Fibroblast of pulmonary artery (primary cell): Measurements from ENCODE around the gene IGFBP1.

Source experiments
- DNase-seq: peaks from one replicate; pipeline ENCODE4 v3.0.0-alpha.2; 2010; ENCODE audit warnings: low read depth
- H3K4me3 ChIP-seq: replicated peaks from 2 replicates; pipeline ENCODE4 v1.5.1; 2011; ENCODE audit warnings: low read depth, mild to moderate bottlenecking, control low read depth, low read length, moderate library complexity
- TF ChIP-seq, protein P1 (sequence below): IDR thresholded peaks from 2 replicates; pipeline ENCODE4 v1.5.1; 2011; ENCODE audit warnings: mild to moderate bottlenecking, control low read depth, low read length, inconsistent platforms; ENCODE audit errors: missing control alignments

Gene IGFBP1

DNA sequence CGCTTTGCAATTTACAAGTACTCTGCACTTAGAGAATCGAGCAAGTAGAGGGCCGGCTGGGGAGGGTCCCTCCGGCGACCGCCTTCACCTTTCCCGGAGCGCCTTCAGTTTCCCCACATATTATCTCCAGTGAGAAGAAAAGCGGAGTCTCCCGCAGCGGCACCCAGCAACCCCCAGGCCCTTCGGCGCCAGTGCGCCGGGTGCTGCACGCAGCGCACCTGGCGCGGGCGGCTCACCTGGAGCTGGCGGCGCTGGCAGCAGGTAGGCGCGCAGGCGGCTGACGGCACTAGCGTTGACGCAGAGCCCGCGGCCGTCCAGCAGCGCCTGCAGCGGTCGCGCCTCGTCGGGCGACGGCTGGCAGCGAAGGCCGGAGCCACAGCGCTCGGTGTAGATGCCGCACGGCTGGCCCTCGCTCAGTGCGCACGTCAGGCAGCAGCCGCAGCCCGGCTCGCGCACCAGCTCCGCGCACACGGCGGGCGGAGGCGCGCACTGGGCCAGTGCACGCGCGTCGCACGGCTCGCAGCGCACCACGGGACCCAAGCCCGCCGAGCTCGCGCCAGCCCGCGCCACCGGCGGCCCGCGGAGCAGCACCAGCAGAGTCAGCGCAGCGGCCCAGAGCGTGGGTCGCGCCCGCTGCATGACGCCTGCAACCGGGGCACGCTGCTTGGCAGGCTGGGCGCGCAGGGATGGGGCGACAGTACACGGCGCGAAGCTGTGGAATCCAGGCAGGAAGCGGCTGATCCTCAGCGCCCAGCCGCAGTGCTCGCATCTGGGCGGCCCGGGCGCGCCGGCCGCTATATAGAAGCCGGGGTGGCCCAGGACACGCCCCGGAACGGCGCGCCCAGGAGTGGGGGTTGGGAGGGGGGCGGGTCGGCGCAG lies 32.5 kb downstream of the IGFBP1 start, which contains the start of gene IGFBP3:
Gene IGFBP3, minus strand, starts transcription at position 771 of the 879 bp plus-strand sequence. Its CDS starts 132 bp downstream, at position 639.
- TF ChIP-seq, protein P1, sequence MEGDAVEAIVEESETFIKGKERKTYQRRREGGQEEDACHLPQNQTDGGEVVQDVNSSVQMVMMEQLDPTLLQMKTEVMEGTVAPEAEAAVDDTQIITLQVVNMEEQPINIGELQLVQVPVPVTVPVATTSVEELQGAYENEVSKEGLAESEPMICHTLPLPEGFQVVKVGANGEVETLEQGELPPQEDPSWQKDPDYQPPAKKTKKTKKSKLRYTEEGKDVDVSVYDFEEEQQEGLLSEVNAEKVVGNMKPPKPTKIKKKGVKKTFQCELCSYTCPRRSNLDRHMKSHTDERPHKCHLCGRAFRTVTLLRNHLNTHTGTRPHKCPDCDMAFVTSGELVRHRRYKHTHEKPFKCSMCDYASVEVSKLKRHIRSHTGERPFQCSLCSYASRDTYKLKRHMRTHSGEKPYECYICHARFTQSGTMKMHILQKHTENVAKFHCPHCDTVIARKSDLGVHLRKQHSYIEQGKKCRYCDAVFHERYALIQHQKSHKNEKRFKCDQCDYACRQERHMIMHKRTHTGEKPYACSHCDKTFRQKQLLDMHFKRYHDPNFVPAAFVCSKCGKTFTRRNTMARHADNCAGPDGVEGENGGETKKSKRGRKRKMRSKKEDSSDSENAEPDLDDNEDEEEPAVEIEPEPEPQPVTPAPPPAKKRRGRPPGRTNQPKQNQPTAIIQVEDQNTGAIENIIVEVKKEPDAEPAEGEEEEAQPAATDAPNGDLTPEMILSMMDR, result no peak
- H3K4me3 ChIP-seq, result peak within 1 kb of the TSS; percentile 45
- peak; percentile 61 for DNase-seq

DNA sequence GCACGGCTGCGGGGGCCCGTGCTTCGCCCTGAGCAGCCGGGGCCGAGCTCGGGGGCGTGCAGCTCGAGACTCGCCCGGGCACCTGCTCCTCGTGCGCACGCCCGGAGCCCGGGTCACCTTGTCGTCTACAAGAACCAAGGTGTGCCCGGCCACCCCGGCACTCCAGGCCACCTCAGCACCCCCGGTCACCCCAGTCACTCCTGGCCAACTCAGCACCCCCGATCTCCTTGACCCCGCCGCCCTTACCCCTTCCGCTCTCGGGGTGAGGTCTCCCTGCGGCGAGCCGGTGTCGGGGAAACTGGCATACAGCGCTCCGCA lies 33.1 kb downstream of the IGFBP1 start:
- no peak for DNase-seq
- H3K4me3 ChIP-seq, result peak overlapping the region; percentile 45
- TF ChIP-seq, protein P1, result no peak

GRCh38 chr7:45921699-45922519 lies 33.6 kb downstream of the IGFBP1 start:
- TF ChIP-seq, protein P1, result peak; percentile 99
- peak; percentile 82 for DNase-seq
- peak overlapping the region; percentile 45 for H3K4me3 ChIP-seq

DNA sequence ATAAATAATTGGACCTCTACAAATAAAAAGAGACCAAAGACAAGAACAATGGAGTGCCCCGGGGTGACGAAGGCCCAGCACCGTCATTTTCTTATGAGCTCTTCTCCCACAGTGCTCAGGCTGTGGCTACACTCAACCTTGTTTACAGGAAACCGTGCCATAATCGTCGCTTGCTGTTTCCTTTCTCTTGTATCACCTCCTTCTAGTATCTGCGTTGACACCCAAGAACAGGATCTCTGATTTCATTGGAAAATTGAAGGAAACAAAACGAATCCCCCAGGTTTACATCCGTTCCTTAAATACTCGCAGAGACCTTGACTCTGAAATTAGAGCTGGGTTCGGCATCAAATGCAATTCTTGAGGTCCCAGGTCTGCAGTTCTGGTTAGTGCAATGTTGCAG lies 34.5 kb downstream of the IGFBP1 start:
- TF ChIP-seq, protein P1, result no peak
- peak overlapping the region; percentile 44 for H3K4me3 ChIP-seq
- peak; percentile 35 for DNase-seq

GRCh38 chr7:45923290-45923689 lies 35.0 kb downstream of the IGFBP1 start:
- peak; percentile 80 for DNase-seq
- peak overlapping the region; percentile 44 for H3K4me3 ChIP-seq
- TF ChIP-seq, protein P1, result peak; percentile 95

GRCh38 chr7:45923818-45924217 lies 35.5 kb downstream of the IGFBP1 start:
- TF ChIP-seq, protein P1, result no peak
- DNase-seq, result no peak
- no peak overlapping the region for H3K4me3 ChIP-seq
